WTC11 (cell line): ENCODE data around the gene LEFTY2. TPM values are rescaled to one million over a fixed set of nuclear protein-coding genes. Genes with fewer than 3 reads are reported as not detected.

Experiments used
- AFF4 ChIP-seq: sonication (generic); formaldehyde crosslinking; IDR thresholded peaks from 2 replicates; pipeline ENCODE4 v1.8.1; 2023; ENCODE audit warnings: mild to moderate bottlenecking, missing genetic modification reagents, borderline replicate concordance
- AR ChIP-seq: fragments of 250-450 bp; sonication (Bioruptor Pico); IDR thresholded peaks from 2 replicates; pipeline ENCODE4 v1.9.0; 2021; ENCODE audit warnings: mild to moderate bottlenecking
- ARID4B ChIP-seq: sonication (generic); formaldehyde crosslinking; IDR thresholded peaks from 2 replicates; pipeline ENCODE4 v1.8.0; 2023; ENCODE audit warnings: missing genetic modification reagents, mild to moderate bottlenecking, borderline replicate concordance
- ATF1 ChIP-seq: sonication (generic); formaldehyde crosslinking; IDR thresholded peaks from 2 replicates; pipeline ENCODE4 v1.8.1; 2023; ENCODE audit warnings: mild to moderate bottlenecking, moderate library complexity, missing genetic modification reagents
- ATF6 ChIP-seq: sonication (generic); formaldehyde crosslinking; IDR thresholded peaks from 2 replicates; pipeline ENCODE4 v1.8.1; 2023; ENCODE audit warnings: mild to moderate bottlenecking, missing genetic modification reagents
- CREM ChIP-seq: sonication (generic); formaldehyde crosslinking; IDR thresholded peaks from 2 replicates; pipeline ENCODE4 v1.8.1; 2022; ENCODE audit warnings: mild to moderate bottlenecking, missing genetic modification reagents, moderate library complexity
- CTCF ChIP-seq: fragments of 200-600 bp; IDR thresholded peaks from 2 replicates; pipeline ENCODE4 v1.8.0; 2022; ENCODE audit warnings: antibody characterized with exemption
- ELF4 ChIP-seq: sonication (generic); formaldehyde crosslinking; IDR thresholded peaks from 2 replicates; pipeline ENCODE4 v1.8.1; 2022; ENCODE audit warnings: low read depth, mild to moderate bottlenecking, moderate library complexity, missing genetic modification reagents
- ERG ChIP-seq: fragments of 250-450 bp; sonication (Bioruptor Pico); IDR thresholded peaks from 2 replicates; pipeline ENCODE4 v1.8.0; 2021; ENCODE audit warnings: mild to moderate bottlenecking
- ETV6 ChIP-seq: sonication (generic); formaldehyde crosslinking; IDR thresholded peaks from 2 replicates; pipeline ENCODE4 v1.8.1; 2022; ENCODE audit warnings: mild to moderate bottlenecking, missing genetic modification reagents
- FOXJ3 ChIP-seq: sonication (generic); formaldehyde crosslinking; IDR thresholded peaks from 2 replicates; pipeline ENCODE4 v1.9.0; 2021; ENCODE audit warnings: missing genetic modification reagents, mild to moderate bottlenecking, borderline replicate concordance
- GRHL2 ChIP-seq: fragments of 250-450 bp; sonication (Bioruptor Pico); IDR thresholded peaks from 2 replicates; pipeline ENCODE4 v1.8.0; 2022; ENCODE audit warnings: mild to moderate bottlenecking, moderate library complexity; ENCODE audit not compliant: insufficient replicate concordance, severe bottlenecking
- MYBL2 ChIP-seq: sonication (generic); formaldehyde crosslinking; IDR thresholded peaks from 2 replicates; pipeline ENCODE4 v1.8.1; 2023; ENCODE audit warnings: mild to moderate bottlenecking, moderate library complexity, missing genetic modification reagents
- NFE2L1 ChIP-seq: sonication (generic); formaldehyde crosslinking; IDR thresholded peaks from 2 replicates; pipeline ENCODE4 v1.8.1; 2023; ENCODE audit warnings: missing genetic modification reagents
- OVOL2 ChIP-seq: fragments of 250-450 bp; sonication (Bioruptor Pico); IDR thresholded peaks from 2 replicates; pipeline ENCODE4 v1.9.0; 2021; ENCODE audit warnings: mild to moderate bottlenecking, borderline replicate concordance
- RORB ChIP-seq: fragments of 250-450 bp; sonication (Bioruptor Pico); IDR thresholded peaks from 2 replicates; pipeline ENCODE4 v1.9.0; 2021; ENCODE audit warnings: mild to moderate bottlenecking
- SP1 ChIP-seq: sonication (generic); formaldehyde crosslinking; conservative IDR thresholded peaks from 2 replicates; pipeline ENCODE4 v1.8.1; 2022; ENCODE audit warnings: missing genetic modification reagents
- TEAD4 ChIP-seq: sonication (generic); formaldehyde crosslinking; IDR thresholded peaks from 2 replicates; pipeline ENCODE4 v1.8.0; 2022; ENCODE audit warnings: mild to moderate bottlenecking, missing genetic modification reagents
- TP53 ChIP-seq: sonication (generic); formaldehyde crosslinking; IDR thresholded peaks from 2 replicates; pipeline ENCODE4 v1.8.1; 2023; ENCODE audit warnings: mild to moderate bottlenecking, missing genetic modification reagents
- ZNF219 ChIP-seq: sonication (generic); formaldehyde crosslinking; IDR thresholded peaks from 2 replicates; pipeline ENCODE4 v1.8.0; 2023; ENCODE audit warnings: missing genetic modification reagents, mild to moderate bottlenecking, borderline replicate concordance
- ZNF232 ChIP-seq: sonication (generic); formaldehyde crosslinking; IDR thresholded peaks from 2 replicates; pipeline ENCODE4 v1.8.0; 2022; ENCODE audit warnings: mild to moderate bottlenecking, missing genetic modification reagents
- ZNF423 ChIP-seq: fragments of 250-450 bp; sonication (Bioruptor Pico); IDR thresholded peaks from 2 replicates; pipeline ENCODE4 v2.1.2; 2022; ENCODE audit warnings: mild to moderate bottlenecking, moderate library complexity
- total RNA-seq: library from RNA; stranded (reverse); gene quantifications from 3 replicates; pipeline ENCODE4 v1.2.3, GENCODE V29; 2021

The LEFTY2 gene
- total RNA-seq, 1 experiment from 2014 or later = 15.5 TPM

- TF ChIP-seq CTCF = no peak
- peak; percentile 72; the same call in 1 of the 2 replicates for TF ChIP-seq ARID4B (CRISPR knock-in tag)
- no peak for TF ChIP-seq ATF6 (CRISPR knock-in tag)
- 0 out of 2 replicates have a peak, but pooled peaks have one; percentile 38 for TF ChIP-seq ZNF219 (CRISPR knock-in tag)
- no peak for TF ChIP-seq RORB
- no peak for TF ChIP-seq AFF4 (CRISPR knock-in tag)
- no peak for TF ChIP-seq ATF1 (CRISPR knock-in tag)
- no peak for TF ChIP-seq ERG
- peak; percentile 64; the same call in 1 of the 2 replicates for TF ChIP-seq ETV6
- TF ChIP-seq GRHL2 (CRISPR knock-in tag) = no peak
- TF ChIP-seq AR (CRISPR knock-in tag) = no peak
- no peak for TF ChIP-seq ZNF423 (CRISPR knock-in tag)
- peak; percentile 51; the same call in 1 of the 2 replicates for TF ChIP-seq ZNF232 (CRISPR knock-in tag)
- peak; percentile 54 for TF ChIP-seq MYBL2 (CRISPR knock-in tag)
- peak; percentile 29; the same call in 1 of the 2 replicates for TF ChIP-seq NFE2L1 (CRISPR knock-in tag)
- TF ChIP-seq TEAD4 = no peak
- peak; percentile 49; the same call in 1 of the 2 replicates for TF ChIP-seq CREM
- no peak for TF ChIP-seq OVOL2
- no peak for TF ChIP-seq TP53 (CRISPR knock-in tag)
- no peak for TF ChIP-seq ELF4 (CRISPR knock-in tag)
- TF ChIP-seq FOXJ3 (CRISPR knock-in tag) = no peak
- peak; percentile 74 for TF ChIP-seq SP1 (CRISPR knock-in tag)
Measured at GRCh38 chr1:225923692-225924555, 17.1 kb downstream of the LEFTY2 start, which contains the start of gene PYCR2 (continued).
